GM21737 (cell line): ENCODE measurements around the gene IER5L.
A peak's percentile ranks its signal among the peaks of the same experiment; 100 is the strongest.

Experiments
- ATAC-seq: cut with Tn5 transposase; IDR thresholded peaks from one replicate; pipeline ENCODE4 v1.9.1; 2021; ENCODE audit warnings: mild to moderate bottlenecking, moderate library complexity; ENCODE audit not compliant: unreplicated experiment

The IER5L gene

GRCh38 chr9:129177791-129178567 is at the start of gene IER5L:
TSS of gene IER5L (minus strand) at chr9:129178261. CDS start at chr9:129178052, 209 bp downstream.
- ATAC-seq = peak; percentile 67

- no peak for ATAC-seq
Measured at GRCh38 chr9:129227843-129228189, 49.8 kb upstream of the IER5L start.

- no peak for ATAC-seq
Measured at GRCh38 chr9:129225815-129226214, 47.8 kb upstream of the IER5L start.

GRCh38 chr9:129225490-129225778 is 47.4 kb upstream of the IER5L start:
- ATAC-seq = no peak

GRCh38 chr9:129224618-129225489 is 46.8 kb upstream of the IER5L start:
- ATAC-seq = no peak

GRCh38 chr9:129223551-129224208 is 45.6 kb upstream of the IER5L start:
- no peak for ATAC-seq

GRCh38 chr9:129222819-129223218 is 44.8 kb upstream of the IER5L start:
- ATAC-seq = no peak

GRCh38 chr9:129221979-129222635 is 44.0 kb upstream of the IER5L start:
- ATAC-seq = no peak

GRCh38 chr9:129221233-129221632 is 43.2 kb upstream of the IER5L start:
- peak; percentile 62 for ATAC-seq

GRCh38 chr9:129220771-129221170 is 42.7 kb upstream of the IER5L start:
- ATAC-seq = no peak

GRCh38 chr9:129218918-129219317 is 40.9 kb upstream of the IER5L start:
- ATAC-seq = no peak

- ATAC-seq = no peak
Measured at GRCh38 chr9:129218272-129218625, 40.2 kb upstream of the IER5L start.

- ATAC-seq = no peak
Measured at GRCh38 chr9:129213551-129213950, 35.5 kb upstream of the IER5L start.

GRCh38 chr9:129211686-129212085 is 33.6 kb upstream of the IER5L start:
- ATAC-seq = no peak

- no peak for ATAC-seq
Measured at GRCh38 chr9:129210125-129210524, 32.1 kb upstream of the IER5L start.

GRCh38 chr9:129209580-129209979 is 31.5 kb upstream of the IER5L start:
- no peak for ATAC-seq

GRCh38 chr9:129209109-129209508 is 31.0 kb upstream of the IER5L start:
- no peak for ATAC-seq

- ATAC-seq = no peak
Measured at GRCh38 chr9:129208207-129209032, 30.4 kb upstream of the IER5L start.

- no peak for ATAC-seq
Measured at GRCh38 chr9:129206905-129207304, 28.8 kb upstream of the IER5L start.

- ATAC-seq = no peak
Measured at GRCh38 chr9:129206401-129206800, 28.3 kb upstream of the IER5L start.
